GM18861 (cell line): Measurements from ENCODE around the gene CLDN7.

Source experiments
- ATAC-seq: cut with Tn5 transposase; IDR thresholded peaks from one replicate; pipeline ENCODE4 v1.9.1; 2021; ENCODE audit not compliant: unreplicated experiment

The CLDN7 gene

DNA sequence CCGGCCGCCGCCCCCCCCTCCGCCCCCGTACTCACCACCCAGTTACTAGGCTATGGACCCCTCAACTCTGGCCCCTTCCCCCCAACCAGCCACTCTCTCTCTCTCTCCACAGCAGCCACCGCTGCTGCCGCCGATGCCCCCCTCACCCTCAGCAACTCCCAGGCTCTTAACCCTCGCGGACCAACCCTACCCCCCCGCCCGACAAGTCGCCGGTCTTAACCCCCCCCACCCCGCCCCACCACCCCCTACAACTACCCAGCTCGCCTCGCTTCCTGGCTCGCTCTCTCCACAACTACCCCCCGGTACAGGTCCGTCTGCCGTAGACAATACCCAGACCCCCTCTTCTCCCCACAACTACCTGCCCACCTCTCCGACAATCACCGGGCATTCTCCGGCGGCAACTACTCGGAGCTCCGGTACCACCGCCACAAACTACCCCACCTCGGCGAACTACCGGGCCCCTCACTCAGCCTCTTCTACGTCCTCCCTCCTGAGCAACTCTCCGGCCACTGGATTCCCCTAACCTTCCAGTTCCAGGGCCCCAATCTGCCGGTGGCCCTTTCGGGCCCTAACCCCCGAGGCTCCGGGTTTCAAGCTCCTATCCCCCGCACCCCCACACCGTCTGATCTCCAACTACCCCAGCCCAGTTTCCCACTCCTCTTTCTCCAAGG is 23.7 kb downstream of the CLDN7 start:
- no peak for ATAC-seq

DNA sequence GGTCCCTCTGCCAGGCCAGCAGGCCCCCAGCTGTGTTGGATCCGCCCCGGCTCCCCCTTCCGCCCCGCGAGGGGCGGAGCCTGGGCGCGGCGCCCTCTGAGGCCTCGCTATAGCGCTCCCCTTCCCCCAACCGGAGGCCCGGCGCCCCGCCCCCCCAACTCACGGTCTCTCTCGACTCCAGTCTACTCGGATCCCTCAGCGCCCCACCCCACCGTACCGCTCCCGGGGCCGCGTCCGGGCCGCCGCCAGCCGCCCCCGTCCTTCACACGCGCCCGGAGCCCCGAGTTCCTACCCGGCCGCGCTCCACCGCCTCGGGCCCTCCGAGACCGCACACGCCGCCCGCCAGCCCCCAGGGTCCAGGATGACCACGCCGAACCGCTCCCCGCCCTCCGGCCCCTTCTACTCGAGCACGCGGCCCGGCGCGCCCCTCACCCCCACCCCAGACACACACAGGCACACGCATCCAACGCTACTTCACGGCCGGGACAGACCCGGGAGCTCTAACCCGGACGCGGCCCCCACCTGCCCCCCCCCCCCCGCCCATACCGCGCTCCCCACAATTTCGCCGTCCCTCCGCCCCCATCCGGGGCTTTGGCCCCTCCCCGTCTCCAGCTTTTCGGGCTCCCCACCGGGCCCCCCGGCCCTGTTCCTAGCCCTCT is 24.4 kb downstream of the CLDN7 start:
- ATAC-seq, result no peak

DNA sequence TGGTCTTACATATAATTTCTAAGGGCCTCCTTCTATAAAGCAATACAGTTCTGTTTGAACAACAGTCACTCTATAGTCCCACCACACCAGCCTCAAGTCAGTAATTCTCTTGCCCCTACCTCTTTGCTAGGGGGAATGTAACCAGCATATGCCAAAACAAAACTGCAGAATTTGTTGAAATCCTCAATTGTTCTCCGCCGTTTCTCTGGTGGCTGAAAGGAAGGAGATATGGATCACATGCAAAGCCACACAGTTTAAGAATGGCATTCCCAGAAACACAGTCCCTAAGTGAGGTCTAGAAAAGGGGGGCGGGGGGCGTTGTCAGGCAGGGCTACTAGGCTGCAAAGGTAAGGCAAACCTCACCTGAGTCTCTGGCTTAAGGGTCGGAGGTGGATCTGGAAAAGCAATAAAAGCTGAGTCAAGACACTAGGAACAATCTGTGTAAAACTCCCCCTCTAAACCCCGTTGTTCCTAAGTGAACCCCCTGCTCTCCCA is 25.0 kb downstream of the CLDN7 start:
- no peak for ATAC-seq

DNA sequence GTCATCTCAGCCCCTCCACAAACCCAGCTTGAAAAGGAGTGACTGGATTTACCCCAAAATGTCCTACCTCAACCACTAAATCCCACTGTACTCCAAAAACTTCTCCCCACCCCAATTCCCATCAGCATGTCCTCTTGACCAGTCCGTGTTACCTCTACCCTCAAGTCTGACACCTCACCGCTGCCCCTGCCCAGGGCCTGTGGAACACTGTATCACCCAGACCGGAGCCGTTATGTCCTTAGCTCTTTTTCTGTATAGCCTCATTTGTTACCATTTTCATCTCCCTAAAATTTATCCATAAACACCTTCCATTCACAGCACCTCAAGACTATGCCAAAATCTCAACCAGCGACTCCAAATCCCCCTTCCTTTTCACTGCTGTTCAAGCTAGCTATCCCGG is 25.5 kb downstream of the CLDN7 start:
- ATAC-seq, result no peak

DNA sequence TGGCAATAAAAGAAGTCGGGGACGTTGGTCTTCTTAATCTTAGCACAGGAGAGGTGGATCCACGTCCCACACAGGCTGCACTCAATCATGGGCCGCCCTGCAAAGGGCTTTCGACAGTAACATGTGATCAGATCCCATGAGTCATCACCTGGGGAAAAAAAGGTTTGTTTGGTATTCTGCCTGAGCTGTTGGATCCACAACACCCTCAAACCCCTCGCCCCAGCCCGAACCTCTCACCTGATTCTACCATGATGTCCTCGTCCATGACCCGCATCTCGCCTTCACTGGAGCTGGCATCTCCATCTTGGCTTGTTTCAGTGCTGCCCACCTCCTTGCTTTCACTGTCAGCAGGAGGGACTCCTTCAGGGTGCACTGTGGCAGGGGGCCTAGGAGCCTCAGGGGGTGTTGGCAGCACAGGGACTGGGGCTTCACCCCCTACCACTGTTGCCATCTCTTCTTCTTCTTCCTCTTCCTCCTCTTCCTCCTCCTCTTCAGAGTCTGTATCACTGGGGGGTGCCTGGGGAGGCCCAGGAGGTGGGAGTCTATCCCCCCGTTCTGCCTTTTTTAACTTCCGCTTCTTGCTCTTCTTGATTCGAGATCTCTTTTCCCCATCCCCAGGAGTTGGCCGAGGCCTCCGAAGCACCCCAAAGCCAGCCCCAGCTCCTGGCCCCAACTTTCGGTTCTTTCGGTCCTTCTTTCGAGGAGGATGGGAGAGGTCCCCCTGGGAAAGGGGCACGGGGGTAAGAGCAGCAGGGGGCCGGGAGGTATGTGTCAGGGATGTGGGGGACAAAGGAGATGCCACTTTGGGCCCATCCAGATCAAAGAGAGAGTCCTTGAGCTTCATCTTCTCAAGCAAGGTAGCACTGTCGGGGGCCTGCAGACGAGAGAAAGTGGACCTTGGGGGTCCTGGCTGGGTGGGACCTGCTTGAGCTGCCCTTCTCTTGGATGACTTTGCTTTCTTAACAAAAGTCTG is 26.3 kb downstream of the CLDN7 start:
- no peak for ATAC-seq

DNA sequence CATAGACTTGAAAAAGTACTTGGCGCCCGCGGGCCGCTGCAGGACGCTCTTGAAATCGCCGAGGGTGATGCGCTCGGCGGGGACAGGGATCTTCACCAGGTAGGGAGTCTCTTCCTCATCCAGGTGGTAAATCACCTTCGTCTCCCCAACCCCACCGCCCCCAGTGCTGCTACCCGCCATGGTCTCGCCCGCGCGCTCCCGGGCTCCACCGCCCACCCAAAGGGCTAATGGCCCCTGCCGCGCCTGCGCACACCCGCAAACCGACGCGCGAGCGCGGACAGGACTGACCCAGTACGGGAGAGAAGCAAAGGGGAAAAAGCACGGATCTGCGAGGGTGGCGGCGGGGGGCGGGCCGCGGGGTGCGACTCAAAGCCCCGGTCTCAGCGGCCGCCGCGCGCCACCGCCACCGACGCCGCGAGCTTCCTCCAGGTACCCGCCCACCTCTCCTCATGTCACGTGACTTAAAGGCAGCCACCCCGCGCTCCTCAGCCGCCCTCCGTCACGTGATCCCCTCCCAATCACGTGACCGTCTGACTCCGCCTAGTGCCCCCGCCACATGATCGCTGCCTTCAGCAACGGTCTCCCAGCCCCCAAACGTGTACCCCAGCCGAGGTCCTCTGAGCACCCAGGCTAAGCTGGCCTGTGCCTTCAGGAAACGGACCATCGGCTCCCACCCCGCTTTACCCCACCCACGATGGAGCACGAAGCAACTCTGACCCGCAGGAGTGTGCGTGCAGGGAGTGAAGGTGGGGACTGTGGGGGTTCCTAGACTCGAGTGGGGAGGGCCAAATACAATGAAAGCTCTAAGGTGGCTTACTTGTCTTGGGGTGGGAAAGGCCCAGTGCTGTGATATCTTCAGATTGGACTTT is 28.0 kb downstream of the CLDN7 start, which contains the start of gene DVL2:
DVL2 (minus strand) TSS at position 435 of the 869 bp plus-strand sequence; CDS start at position 180, 255 bp downstream.
- ATAC-seq, result peak; percentile 35

DNA sequence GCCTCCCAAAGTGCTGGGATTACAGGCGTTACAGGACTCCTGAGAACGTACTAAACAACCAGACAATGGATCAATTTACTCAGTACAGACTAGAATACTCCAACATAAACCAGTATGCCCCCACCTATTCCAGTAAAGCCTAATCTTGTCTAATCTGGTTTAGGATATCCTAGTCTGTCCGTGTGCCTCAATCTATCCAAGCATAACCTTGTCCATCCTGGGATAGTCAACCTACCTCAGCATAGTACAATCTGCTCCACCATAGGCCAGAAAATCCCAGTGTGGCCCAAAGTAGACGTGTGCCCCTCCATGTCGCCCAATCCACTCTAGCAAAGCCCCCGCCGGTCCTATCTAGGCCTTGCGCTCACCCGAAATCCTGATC is 28.6 kb downstream of the CLDN7 start:
- no peak for ATAC-seq

DNA sequence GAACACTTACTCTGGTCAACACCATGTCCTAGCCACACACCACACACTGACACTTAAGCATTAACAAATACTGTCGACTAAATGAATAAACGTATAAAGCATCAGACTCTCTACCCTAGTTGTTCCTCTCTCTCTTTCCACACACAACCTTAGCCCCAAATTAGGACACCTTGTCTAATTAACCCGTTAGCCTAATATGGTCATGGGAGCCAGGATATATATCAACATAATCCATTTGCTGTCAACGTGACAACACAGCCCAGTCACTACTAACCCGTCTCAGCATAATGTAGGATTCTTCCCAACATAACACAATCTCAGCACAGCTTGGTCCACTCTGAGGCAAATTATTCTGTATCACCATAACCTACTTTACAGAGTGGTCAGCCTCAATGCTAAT is 30.2 kb downstream of the CLDN7 start:
- ATAC-seq, result no peak

DNA sequence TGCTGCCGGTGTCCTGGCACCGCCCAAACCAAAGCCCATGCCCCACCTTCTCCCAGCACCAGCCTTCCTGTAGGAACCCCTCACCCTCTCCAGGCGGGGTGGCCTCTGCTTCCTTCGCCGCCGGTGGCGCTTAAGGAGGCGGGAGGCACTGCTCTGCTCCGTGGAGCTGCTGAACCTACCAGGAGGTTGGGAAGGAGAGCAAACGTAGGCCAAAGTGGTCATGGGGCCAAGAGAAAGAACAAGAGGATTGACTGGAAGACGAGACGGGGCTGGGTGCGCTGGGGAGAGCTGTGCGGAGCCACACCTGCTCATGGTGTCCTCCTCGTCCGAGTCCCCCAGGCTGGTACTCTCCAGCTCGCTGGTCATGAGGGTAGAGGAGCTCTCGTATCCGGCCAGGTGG is 32.8 kb downstream of the CLDN7 start:
- no peak for ATAC-seq

DNA sequence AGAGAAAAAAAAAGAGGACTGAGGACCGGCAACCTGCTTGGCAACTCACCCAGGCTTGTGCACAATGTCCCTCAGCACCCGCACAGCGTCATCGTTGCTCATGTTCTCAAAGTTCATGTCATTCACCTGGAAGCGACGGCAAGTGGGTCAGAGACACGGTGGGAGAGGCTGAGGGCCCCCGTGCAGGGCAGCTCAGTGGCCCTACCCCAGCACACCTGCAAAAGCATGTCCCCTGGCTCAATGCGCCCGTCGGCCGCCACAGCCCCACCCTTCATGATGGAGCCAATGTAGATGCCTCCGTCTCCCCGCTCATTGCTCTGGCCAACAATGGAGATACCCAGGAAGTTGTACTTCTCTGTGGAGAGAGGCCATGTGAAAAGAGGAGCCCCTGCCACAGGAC is 33.4 kb downstream of the CLDN7 start:
- no peak for ATAC-seq

DNA sequence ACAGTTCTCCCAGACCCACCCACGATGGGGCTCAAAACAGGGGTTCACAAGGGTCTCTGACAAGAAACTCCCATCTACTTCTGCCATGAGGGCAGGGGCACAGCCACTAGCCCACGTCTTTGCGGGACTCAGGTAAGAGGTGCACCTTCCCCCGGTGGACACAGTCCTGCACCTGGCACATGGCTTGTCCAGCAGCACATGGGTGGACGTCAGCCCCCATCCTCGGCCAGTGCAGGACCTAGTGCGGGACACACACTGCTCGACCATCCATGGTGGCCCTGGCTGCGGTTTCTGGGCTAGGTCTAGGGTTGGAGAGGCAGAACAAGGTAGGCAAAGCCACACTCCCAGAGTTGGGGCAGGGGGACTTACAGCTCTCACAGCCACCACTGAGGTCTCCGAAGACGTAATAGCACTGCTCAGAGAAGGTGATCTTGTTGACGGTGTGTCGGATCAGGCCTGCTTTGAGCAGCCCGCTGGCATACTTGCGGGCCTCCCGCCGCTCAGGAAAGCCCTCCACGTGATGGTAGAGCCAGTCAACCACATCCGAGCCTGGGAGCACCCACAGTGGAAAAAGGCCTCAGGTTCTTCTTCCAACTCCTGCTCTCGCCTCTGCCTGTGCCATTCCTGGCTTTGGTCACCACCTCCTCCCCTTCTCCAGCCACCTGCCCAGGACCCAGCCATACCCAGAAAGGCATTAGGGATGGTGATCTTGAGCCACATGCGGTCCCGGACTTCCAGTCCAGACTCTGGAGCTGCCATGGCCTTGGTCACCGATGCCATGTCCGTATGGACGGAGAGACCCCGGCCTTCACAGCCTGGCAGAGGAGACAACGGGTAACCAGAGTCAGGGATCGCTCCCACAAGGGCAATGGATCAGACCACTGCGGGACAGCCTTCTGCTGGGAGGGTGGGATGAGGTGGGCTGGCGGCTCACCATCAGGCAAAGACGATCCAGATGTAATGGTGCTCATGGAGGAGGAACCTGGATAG is 35.3 kb downstream of the CLDN7 start:
- no peak for ATAC-seq

DNA sequence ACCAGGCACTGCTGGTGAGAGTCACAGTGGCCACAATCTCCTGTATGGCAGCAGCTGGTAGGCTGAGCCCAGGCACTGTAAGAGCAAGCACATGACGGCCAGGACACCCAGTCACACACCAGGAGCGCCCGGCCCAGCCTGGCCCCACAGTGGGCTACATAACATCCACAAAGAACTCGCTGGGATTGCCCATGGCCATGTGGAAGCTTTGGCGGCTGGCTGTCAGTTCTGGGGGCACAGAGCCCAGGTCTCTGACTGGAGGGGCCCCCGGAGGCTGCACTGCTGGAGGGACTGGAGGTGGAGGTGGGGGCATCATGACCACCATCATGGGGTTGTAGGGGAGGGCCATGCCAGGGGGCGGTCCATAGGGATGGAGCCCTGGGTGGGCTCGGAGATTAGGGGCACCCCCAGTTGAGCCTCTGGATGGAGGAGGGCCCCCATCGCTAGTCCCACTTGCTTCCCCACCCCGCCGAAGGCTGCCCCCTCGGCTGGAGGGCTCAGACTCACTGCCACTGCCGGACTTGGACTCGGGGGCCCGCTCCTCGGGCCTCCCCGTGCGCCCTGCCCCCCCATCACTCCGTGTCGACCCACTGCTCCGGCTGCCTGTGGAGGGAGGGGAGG is 36.5 kb downstream of the CLDN7 start:
- no peak for ATAC-seq

DNA sequence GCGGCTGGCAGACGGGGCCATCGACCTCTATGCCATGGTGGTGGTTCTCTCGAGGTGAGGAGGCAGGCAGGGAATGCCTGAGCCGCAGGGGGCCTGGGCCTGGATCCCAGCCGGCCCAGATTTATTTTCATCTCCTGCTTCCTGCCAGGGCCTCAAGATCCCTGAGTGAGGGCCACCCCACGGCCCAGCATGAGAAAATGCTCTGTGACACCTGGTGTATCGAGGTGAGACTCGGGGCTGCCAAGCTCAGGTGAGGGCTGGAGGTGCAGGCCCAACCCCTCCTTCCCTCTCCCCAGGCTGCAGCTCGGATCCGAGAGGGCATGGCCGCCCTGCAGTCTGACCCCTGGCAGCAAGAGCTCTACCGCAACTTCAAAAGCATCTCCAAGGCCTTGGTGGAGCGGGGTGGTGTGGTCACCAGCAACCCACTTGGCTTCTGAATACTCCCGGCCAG is 37.6 kb downstream of the CLDN7 start:
- ATAC-seq, result no peak

DNA sequence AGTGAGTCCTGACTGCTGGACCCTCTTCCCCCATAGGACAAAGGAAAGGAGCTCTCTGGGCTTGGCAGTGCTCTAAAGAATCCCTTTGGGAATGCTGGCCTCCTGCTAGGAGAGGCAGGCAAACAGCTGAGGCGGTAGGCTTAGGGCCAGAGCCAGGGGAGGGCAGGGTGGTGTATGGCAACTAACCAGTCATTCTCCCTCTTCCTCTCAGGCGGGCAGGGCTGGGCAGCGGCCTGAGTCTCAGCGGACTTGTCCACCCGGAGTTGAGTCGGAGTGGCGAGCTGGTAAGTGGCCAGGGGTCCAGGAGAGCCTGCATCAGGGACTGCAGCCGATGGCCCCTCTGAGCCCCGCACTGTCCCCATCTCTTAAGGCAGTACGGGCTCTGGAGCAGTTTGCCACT is 38.2 kb downstream of the CLDN7 start:
- ATAC-seq, result no peak

DNA sequence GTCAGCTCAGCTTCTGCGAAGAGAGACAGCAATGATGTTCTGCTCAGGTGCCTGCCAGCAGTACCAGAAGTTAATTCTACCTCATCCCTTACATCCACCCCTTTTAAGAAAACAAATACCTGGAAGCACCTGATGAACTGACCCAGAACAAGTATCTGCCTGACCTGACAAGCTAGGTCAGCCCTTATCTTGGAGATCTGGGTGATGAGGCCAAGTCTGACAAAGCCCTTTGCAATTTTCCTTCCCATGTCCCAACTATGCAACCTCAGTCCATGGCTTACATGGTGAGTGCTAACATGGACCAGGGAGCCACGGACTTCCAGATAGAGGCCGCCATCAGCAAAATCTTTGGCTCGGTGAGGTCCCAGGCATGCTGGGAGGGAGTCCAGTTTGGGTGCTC is 38.9 kb downstream of the CLDN7 start:
- ATAC-seq, result no peak

DNA sequence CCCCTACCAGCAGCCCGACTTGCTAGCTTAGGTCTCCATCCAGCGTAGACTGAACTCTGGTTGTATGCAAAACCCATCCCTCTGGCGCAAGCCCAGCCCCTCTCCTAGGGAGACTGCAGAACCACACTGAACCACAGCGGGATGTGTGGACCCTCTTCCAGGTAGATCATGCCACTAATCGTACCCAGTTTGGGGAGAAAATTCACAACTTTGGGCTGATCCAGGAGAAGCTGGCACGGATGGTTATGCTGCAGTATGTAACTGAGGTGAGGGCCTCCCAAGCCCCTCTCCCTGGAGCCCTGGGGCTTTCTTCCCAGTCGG is 39.3 kb downstream of the CLDN7 start:
- no peak for ATAC-seq

DNA sequence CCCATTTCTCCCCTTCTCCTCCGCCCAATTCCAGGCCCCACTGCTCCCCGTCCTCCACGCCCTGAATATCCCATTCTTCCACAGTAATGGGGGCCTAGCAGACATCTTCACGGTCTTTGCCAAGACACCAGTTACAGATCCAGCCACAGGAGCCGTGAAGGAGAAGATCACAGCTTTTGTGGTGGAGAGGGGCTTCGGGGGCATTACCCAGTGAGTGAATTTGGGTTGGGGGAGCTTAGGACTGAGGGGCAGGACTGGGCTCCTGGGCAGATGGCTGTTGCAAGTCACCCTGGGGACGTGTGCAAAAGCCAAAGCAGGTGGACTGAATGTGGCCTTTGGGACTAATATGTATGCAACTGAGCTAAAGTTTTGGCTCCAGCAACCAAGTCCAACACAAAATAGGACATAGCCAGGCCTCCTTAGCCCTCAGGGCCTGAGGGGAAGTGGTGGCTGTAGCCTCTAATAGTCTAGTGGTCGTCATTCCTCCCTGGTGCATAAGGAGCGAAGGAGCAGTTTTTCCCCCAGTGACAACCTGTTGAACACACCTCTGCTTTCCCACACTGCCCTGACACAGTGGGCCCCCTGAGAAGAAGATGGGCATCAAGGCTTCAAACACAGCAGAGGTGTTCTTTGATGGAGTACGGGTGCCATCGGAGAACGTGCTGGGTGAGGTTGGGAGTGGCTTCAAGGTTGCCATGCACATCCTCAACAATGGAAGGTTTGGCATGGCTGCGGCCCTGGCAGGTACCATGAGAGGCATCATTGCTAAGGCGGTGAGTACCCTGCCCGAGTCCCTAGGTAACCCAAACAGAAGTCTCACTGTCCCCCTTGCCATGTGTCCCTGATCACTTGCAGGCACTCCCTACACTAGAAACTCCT is 39.9 kb downstream of the CLDN7 start:
- no peak for ATAC-seq
